ENCODE data around the gene KCNQ1.

The KCNQ1 gene

GRCh38 chr11:2807801-2808241, 363.0 kb downstream of the KCNQ1 start:
- Histone ChIP-seq H3K9me3 (ENCODE audit: low read length) (peaks cover 3% of the 10 kb centered on the region), H2AFZ (ENCODE audit: low read depth, low read length) (no peak overlapping the region), H3K4me1 (ENCODE audit: insufficient read depth, low read length) (peaks cover 30% of the 10 kb centered on the region), H3K4me3 (ENCODE audit: low read length) (no peak overlapping the region), H3K36me3 (ENCODE audit: insufficient read depth, low read length) (no peaks in the 10 kb centered on the region), H3K27me3 (ENCODE audit: insufficient read depth, low read length) (peaks cover 4% of the 10 kb centered on the region)

- H3K9me3 ChIP-seq (ENCODE audit: low read length) = peaks cover 3% of the 10 kb centered on the region
- H3K4me3 ChIP-seq (ENCODE audit: low read length) = no peak overlapping the region
- H2AFZ ChIP-seq (ENCODE audit: low read depth, low read length) = no peak overlapping the region
- peaks cover 4% of the 10 kb centered on the region for H3K27me3 ChIP-seq (ENCODE audit: insufficient read depth, low read length)
- H3K36me3 ChIP-seq (ENCODE audit: insufficient read depth, low read length) = no peaks in the 10 kb centered on the region
- peaks cover 33% of the 10 kb centered on the region for H3K4me1 ChIP-seq (ENCODE audit: insufficient read depth, low read length)
These were observed 364.3 kb downstream of the KCNQ1 start for GRCh38 chr11:2808850-2809846.

- H3K27me3 ChIP-seq (ENCODE audit: insufficient read depth, low read length) = peaks cover 4% of the 10 kb centered on the region
- no peak overlapping the region for H3K4me3 ChIP-seq (ENCODE audit: low read length)
- H3K36me3 ChIP-seq (ENCODE audit: insufficient read depth, low read length) = no peaks in the 10 kb centered on the region
- no peak overlapping the region for H2AFZ ChIP-seq (ENCODE audit: low read depth, low read length)
- peaks cover 3% of the 10 kb centered on the region for H3K9me3 ChIP-seq (ENCODE audit: low read length)
- peaks cover 29% of the 10 kb centered on the region for H3K4me1 ChIP-seq (ENCODE audit: insufficient read depth, low read length)
These were observed 365.0 kb downstream of the KCNQ1 start for GRCh38 chr11:2809854-2810253.

DNA sequence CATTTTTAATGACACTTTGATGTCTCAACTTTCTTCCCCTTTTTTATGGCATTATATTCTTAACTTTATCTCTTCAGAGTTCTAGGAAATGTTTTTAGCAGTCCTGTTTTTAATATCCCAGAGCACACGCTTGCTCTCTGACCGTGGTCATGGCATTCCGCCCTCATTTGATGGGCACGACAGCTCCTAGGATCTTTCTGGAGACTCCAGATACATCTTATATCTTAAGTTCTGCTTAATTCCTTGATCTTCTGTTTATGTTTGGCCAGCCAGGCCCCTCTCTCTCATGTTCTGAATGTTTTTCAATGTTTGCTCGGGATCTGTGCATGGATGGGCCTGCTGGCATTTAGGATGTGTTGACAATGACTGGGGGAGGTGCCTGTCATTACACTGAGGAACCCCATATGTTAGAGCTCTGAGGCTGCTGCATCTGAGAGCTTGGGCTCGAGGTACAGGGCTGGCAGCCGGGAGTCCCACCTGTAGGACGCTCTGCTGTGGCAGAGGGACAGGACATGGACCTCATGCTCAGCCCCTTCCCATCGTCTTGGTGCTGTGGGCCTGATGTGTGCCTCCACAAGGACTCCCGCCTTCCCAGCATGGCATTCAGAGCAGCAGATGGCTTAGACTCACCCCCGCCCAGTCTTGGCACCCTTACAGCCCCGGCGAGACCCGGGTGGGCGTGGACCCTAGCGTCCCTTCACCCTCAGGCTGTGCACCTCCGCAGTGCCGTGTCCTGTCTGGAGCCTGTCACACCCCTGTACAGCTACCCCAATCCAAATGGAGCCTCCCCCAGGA, 365.8 kb downstream of the KCNQ1 start:
- Histone ChIP-seq H2AFZ (ENCODE audit: low read depth, low read length) (no peak overlapping the region), H3K4me1 (ENCODE audit: insufficient read depth, low read length) (peaks cover 21% of the 10 kb centered on the region), H3K36me3 (ENCODE audit: insufficient read depth, low read length) (no peaks in the 10 kb centered on the region), H3K9me3 (ENCODE audit: low read length) (peaks cover 3% of the 10 kb centered on the region), H3K27me3 (ENCODE audit: insufficient read depth, low read length) (peaks cover 4% of the 10 kb centered on the region), H3K4me3 (ENCODE audit: low read length) (no peak overlapping the region)

GRCh38 chr11:2811206-2812091, 366.6 kb downstream of the KCNQ1 start:
- Histone ChIP-seq H2AFZ (ENCODE audit: low read depth, low read length) (no peak overlapping the region), H3K9me3 (ENCODE audit: low read length) (peaks cover 3% of the 10 kb centered on the region), H3K36me3 (ENCODE audit: insufficient read depth, low read length) (no peaks in the 10 kb centered on the region), H3K27me3 (ENCODE audit: insufficient read depth, low read length) (peaks cover under 1% of the 10 kb centered on the region), H3K4me1 (ENCODE audit: insufficient read depth, low read length) (peaks cover 15% of the 10 kb centered on the region), H3K4me3 (ENCODE audit: low read length) (no peak overlapping the region)

DNA sequence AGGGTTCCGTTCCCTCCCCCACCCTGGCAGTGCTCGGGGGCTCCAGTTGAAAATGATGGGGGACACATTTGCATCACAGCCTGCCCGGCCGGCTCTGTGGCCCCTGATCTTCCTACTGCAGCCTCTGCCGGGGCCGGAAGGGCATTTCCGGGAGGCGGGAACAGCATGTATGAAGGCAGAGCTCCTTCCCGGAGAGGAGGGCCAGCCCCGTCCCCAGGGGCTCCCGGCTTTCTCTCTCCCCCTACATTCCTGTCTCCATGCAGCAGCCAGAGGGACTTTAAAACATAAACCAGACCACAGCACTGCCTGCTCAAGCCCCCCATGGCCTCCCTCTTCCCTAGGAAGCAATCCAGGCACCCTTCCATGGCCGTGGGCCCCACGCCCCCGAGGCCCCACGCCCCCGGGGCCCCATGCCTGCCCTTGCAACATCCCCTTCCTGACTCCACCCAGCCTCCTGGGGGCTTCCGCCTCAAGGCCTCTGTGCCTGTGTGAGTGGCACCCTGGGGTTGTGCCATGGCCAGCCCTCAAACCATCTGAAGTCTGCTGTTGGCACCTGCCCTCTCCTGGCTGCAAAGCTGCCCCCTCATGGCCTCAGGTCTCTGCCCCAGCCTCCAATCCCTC, 367.7 kb downstream of the KCNQ1 start:
- no peak overlapping the region for H3K4me3 ChIP-seq (ENCODE audit: low read length)

GRCh38 chr11:2813141-2813908, 368.5 kb downstream of the KCNQ1 start:
- H3K4me3 ChIP-seq (ENCODE audit: low read length) = no peak overlapping the region
- peaks cover 9% of the 10 kb centered on the region for H3K9me3 ChIP-seq (ENCODE audit: low read length)
- H3K4me1 ChIP-seq (ENCODE audit: insufficient read depth, low read length) = peaks cover 3% of the 10 kb centered on the region
- H3K27me3 ChIP-seq (ENCODE audit: insufficient read depth, low read length) = no peaks in the 10 kb centered on the region
- H3K36me3 ChIP-seq (ENCODE audit: insufficient read depth, low read length) = no peaks in the 10 kb centered on the region
- no peak overlapping the region for H2AFZ ChIP-seq (ENCODE audit: low read depth, low read length)

More for the DNA sequence above, 367.7 kb downstream of the KCNQ1 start:
- Histone ChIP-seq H3K4me1 (ENCODE audit: insufficient read depth, low read length) (peaks cover 4% of the 10 kb centered on the region), H3K9me3 (ENCODE audit: low read length) (peaks cover 6% of the 10 kb centered on the region), H3K36me3 (ENCODE audit: insufficient read depth, low read length) (no peaks in the 10 kb centered on the region), H3K27me3 (ENCODE audit: insufficient read depth, low read length) (no peaks in the 10 kb centered on the region), H2AFZ (ENCODE audit: low read depth, low read length) (no peak overlapping the region)

DNA sequence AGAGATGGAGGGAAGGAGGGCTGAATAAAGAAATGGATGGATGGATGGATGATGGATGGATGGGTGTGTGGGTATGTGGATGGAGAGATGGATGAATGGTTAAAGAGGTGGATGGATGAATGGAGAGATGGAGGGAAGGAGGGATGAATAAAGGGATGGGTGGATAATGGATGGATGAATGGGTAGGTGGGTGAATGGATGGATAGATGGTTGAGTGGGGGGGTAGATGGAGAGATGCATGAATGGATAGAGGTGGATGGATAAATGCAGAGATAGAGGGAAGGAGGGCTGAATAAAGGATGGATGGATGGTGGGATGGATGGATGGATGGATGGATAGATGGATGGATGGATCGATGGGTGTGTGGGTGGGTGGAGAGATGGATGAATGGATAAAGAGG, 369.2 kb downstream of the KCNQ1 start:
- H3K4me3 ChIP-seq (ENCODE audit: low read length) = no peak overlapping the region
- H2AFZ ChIP-seq (ENCODE audit: low read depth, low read length) = no peak overlapping the region
- H3K9me3 ChIP-seq (ENCODE audit: low read length) = peaks cover 12% of the 10 kb centered on the region
- H3K27me3 ChIP-seq (ENCODE audit: insufficient read depth, low read length) = no peaks in the 10 kb centered on the region
- H3K4me1 ChIP-seq (ENCODE audit: insufficient read depth, low read length) = peaks cover 3% of the 10 kb centered on the region
- H3K36me3 ChIP-seq (ENCODE audit: insufficient read depth, low read length) = no peaks in the 10 kb centered on the region

DNA sequence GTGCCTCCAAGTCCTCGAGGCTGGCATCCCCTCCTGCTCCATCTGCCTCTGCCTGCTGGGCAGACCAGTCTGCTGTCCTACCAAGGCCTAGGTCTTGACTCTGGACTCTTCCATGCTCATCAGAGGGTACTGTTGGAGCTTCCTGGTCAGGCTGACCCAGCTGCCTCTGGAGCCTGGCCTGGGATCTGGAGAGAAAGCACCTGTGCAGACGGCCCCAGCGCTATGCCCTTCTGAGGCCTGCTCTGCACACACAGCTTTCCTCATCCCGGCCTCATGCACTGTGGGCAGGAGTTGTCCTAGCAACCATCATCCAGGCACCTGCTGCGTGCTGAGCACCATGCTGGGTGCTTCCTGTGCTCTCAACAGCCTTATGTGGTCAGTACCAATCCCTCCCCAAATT, 369.9 kb downstream of the KCNQ1 start:
- no peak overlapping the region for H2AFZ ChIP-seq (ENCODE audit: low read depth, low read length)
- no peak overlapping the region for H3K4me3 ChIP-seq (ENCODE audit: low read length)
- no peaks in the 10 kb centered on the region for H3K36me3 ChIP-seq (ENCODE audit: insufficient read depth, low read length)
- H3K9me3 ChIP-seq (ENCODE audit: low read length) = peaks cover 16% of the 10 kb centered on the region
- H3K4me1 ChIP-seq (ENCODE audit: insufficient read depth, low read length) = peaks cover 3% of the 10 kb centered on the region
- H3K27me3 ChIP-seq (ENCODE audit: insufficient read depth, low read length) = no peaks in the 10 kb centered on the region

DNA sequence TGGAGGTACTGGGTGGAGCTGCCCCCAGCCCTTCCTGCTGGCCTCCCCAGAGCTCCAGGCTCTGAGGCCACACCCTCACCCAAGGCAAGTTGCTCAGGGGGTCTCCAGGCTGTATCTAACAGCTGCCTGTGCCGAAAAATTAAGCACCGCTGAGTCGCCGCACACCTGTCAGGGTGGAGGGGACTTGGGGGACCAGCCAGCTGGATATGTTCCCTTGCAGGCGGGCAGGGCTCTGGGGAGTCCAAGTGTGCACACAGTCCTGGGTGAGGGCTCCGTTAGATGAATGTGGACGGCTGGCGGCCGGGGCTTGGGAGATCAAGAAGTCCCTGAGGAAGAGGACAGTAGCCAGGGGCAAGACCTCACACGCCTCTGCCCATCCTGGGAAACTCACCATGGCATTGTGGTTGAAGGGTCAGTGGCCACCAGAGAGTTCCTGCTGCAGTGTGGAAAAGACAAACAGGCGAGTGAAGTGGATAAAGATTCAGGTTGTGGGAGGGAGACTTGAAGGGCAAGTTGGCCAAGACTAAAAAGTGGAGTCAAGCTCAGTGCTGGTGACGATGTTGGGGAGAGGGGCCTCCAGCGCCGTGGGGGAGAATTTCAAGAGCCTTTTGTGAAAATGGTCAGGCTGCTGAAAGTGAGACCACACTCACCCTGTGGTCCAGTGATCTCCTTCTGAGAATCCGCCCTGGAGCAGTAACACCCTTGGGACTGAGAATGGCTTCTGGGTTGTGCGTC, 371.1 kb downstream of the KCNQ1 start:
- Histone ChIP-seq H3K9me3 (ENCODE audit: low read length) (peaks cover 13% of the 10 kb centered on the region), H3K27me3 (ENCODE audit: insufficient read depth, low read length) (no peaks in the 10 kb centered on the region), H3K36me3 (ENCODE audit: insufficient read depth, low read length) (no peaks in the 10 kb centered on the region), H3K4me3 (ENCODE audit: low read length) (no peak overlapping the region), H3K4me1 (ENCODE audit: insufficient read depth, low read length) (peaks cover 3% of the 10 kb centered on the region), H2AFZ (ENCODE audit: low read depth, low read length) (no peak overlapping the region)

DNA sequence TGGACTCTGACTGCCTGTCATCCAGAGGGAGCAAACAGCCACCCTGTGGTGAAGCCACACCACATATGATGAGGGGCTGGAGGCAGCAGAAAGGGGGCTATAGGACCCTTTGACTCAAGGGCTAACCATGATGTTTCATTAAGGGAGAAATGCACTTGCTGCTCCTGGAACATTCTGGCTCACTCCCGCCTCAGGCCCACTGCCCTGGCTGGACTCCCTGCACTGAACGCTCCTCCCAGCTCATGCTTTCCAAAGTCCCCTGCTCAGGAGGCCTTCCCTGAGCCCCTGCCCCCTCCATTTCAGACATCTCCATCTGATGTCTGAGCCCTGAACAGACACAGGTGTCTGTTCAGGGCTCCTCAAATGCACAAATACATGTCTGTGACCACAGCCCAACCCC, 371.7 kb downstream of the KCNQ1 start:
- peaks cover 13% of the 10 kb centered on the region for H3K9me3 ChIP-seq (ENCODE audit: low read length)
- no peaks in the 10 kb centered on the region for H3K36me3 ChIP-seq (ENCODE audit: insufficient read depth, low read length)
- H3K4me3 ChIP-seq (ENCODE audit: low read length) = no peak overlapping the region
- no peak overlapping the region for H2AFZ ChIP-seq (ENCODE audit: low read depth, low read length)
- peaks cover 3% of the 10 kb centered on the region for H3K4me1 ChIP-seq (ENCODE audit: insufficient read depth, low read length)
- H3K27me3 ChIP-seq (ENCODE audit: insufficient read depth, low read length) = no peaks in the 10 kb centered on the region
